CD4-positive, alpha-beta T cell treated with Interleukin-17A for 4 hours (primary cell): ENCODE measurements around the gene TMEM164.

Experiments used
- DNase-seq: peaks from one replicate; pipeline ENCODE4 v3.0.0-alpha.2; 2020; ENCODE audit warnings: mixed read lengths

TMEM164 gene

DNA sequence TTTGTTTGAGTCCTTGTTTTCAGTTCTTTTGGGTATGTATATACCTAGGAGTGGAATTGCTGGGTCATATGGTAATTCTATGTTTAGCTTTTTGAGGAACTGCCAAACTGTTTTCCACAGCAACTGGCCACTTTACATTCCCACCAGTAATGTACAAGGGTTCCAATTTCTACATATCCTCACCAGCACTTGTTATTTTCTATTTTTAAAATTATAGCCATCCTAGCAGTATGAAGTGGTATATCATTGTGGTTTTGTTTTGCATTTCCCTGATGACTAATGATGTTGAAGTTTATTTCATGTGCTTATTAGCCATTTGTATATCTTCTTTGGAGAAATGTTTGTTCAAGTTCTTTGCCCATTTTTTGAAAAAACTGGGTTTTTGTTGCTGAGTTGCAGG, 39.6 kb downstream of the TMEM164 start:
- no peak for DNase-seq

DNA sequence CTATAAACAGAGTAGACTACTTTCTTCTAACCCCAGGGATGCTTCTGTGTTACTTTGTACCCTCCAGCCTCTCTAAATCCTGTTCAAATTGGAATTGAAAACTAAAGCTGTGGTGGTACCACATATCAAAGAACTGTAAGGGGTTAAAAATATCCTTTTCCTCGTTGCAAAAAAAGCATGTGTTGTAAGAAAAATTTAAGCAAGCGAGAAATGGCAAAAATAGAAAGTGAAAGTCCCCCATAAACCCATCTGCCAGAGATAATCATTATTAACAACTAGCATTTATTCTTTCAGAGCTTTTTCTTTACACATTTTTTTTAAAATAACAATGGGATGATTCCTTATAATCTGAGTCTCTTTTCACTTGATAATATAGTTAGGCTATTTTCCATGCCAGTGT, 40.6 kb downstream of the TMEM164 start:
- no peak for DNase-seq

DNA sequence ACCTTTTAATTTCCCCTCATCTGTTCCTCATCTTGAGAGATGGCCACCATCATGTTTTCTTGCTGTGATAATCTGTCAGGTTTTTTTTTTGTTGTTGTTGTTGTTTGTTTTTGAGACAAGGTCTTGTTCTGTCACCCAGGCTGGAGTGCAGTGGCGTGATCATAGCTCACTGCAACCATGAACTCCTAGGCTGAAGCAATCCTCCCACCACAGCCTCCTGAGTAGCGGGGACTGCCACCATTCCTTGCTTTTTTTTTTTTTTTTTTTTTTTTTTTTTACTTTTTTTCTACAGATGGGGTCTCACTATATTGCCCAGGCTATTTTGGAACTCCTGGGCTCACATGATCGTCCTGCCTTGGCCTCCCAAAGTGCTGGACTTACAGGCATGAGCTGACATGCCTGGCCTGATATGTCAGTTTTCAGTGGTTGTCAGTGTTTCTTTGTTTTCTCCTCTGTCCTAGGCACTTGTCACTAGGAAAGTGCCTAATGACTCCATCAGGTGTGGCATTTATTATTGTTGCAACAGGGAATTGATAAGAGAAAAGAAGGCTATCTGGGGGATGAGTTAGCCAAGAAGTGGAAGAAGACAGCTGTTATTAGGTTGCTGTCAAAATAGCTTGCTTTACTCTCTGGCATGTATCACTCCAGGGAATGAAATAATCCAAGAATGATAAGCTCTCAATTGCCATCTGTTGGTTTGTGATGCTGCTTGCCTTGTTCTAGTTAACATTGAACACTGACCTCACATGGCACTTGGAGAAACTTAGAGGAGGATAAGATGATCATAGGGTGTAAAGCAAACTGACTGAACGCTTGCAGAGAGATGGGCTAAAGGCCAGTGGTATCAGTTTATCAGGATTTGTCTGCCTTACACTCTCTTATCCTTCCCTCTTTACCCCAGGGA, 41.7 kb downstream of the TMEM164 start:
- DNase-seq = no peak

DNA sequence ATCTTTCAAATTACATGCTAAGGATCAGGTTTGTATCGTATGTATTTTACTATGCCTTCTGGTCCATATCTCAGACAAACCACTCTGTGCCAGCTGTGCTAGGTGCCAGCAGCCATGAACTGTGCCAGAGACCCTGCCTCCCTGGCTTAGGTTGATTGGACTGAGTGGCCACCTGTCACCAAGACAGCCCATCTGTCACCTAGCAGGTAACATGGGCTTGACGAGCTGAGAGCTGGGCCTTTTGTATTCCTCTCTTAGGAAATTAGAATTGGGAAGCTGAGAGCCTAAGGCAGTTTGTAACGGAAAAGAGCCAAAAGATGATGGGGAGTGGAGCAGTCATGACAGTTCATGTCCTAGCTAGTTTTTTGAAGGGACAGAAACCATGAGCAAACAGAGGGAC, 42.5 kb downstream of the TMEM164 start:
- DNase-seq = no peak

DNA sequence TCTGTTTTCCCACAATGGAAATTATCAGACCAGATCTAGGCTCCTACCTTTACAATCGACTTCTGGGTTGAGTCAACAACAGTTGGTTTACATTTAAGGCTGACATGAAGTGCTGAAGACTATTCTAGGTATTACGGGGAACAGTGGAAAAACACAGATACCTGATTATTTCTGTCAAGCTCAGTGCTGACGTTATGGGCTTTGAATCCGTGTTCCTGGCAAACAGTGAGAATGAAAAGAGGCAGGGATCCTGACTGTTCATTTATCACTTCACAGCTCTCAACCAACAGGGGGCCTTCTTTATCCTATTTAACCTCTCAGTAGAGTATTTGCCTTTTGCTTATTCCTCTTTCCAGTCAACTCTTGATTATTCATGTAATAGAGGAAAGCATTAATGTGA, 43.1 kb downstream of the TMEM164 start:
- DNase-seq = no peak

DNA sequence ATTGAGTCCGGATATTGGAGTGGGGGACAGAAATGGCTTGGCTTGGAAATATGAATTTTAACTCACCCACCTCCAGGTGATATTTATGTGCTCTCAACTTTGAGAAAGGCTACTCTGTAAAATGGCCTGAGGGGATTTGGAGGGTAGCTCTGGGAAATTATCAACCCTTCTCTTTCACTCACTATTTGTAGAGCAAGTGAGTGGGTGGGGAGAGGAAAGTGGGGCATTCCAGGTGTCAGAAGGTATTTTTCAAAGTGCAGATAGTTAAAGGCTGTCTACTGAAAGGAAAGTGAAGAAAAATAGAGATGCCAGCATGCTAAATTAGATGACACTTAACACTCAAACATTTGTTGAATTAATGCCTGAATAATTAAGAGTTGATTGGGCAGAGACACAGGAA, 44.1 kb downstream of the TMEM164 start:
- no peak for DNase-seq

DNA sequence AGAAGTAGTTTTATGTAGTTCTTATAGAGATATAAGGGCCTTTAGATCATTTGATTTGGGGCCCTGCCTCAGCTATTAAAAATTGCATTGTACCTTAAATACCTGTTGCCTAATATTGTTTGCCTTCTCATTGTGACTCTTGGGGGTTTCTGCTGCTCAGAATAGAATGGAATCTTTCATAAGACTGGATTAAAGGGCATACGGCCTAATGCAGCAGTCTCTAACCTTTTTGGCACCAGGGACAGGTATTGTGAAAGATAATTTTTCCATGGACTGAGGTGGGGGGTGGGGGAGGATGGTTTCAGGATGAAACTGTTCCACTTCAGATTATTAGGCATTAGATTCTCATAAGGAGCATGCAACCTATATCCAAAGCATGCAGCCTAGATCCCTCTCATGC, 46.2 kb downstream of the TMEM164 start:
- DNase-seq = no peak

DNA sequence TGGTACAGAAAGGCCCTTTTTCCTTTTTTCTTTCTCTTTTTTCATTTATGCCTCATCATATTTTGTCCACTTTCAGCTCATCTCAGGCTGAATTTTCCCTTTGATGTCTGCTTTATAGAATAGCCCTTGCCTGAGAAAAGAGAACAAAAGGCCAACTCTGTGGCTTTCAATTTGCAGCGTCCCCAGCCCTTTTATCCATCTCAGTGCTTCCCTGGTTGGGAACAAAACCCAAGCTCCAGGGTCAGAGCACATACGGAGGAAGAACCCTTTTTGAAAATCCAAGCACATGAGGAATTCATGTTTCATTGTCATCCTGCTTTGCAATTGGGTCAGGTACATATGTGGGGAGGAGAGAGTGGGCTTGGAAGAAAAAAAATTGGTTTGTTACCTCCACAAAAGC, 47.5 kb downstream of the TMEM164 start:
- no peak for DNase-seq

DNA sequence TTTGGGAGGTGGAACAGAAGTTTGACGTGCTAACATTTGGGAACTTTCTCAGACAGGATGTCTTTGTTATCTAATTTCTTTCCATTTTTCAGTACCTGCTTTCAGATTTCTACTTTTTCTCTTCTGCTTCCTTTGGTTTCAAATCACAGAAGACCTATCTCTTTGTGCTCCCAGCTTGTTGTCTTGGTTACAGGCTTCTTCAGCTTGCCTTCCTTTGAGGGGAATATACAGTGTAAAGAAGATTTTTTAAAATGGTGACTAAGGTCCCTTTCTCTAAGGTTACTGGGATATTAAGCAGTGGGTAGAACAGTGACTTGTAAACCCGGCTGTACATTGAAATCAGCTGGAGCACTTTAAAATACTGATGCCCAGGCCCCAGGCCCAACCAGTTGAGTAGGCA, 48.0 kb downstream of the TMEM164 start:
- DNase-seq = no peak

DNA sequence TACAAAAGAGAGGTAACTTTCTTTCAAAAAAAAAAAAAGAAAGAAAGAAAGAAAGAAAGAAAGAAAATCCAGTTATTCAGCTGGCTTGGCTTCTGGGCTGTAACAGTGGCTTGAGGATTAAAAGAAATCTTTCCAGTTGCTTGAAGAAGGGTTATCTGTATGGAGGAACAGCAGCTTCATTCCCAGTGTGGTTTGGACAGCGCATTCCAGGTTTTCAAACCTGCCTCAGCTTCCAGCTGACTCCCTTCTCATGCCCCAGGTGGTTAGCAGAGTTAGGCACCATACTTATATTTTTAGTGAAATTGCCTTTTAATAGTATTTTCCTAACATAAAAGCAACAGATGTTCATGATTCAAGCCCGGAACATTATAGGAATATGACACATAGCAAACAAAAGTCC, 48.6 kb downstream of the TMEM164 start:
- DNase-seq = no peak

DNA sequence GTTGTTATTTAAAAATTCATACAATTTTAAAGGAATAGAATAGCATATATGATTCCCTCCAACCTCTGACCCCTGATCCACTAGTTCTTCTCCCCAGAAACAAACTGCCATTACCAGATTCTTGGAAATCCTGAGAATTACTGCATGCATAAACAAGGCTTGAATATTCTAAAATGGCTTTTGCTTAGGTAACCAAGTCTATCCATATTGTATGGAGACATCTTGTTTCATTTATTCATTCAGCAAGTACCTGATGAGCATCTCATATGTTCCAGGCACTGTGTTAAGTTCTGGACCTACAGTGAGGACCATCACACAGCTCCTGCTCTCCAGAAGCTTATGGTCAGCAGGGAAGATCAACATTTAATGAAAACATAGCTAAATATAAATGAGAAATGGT, 49.4 kb downstream of the TMEM164 start:
- DNase-seq = no peak

DNA sequence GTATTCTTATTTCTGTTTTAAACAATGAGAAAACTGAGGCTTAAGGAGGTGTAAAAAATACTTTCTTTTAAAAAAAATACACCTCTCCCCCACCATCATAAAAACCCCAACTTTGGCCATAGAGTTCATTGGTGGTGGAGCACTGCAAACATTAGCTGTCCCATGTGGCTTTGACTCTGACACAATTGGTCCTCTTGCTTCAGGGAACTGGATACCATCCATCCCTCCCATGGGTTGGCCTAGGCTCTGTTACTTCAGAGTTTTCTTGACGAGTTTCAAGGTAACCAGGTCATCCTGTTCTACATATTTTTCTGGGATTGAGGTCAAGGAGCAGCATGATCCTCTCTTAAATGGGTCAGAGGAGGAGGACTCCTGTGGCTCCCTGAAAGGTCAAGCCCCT, 50.5 kb downstream of the TMEM164 start:
- no peak for DNase-seq

DNA sequence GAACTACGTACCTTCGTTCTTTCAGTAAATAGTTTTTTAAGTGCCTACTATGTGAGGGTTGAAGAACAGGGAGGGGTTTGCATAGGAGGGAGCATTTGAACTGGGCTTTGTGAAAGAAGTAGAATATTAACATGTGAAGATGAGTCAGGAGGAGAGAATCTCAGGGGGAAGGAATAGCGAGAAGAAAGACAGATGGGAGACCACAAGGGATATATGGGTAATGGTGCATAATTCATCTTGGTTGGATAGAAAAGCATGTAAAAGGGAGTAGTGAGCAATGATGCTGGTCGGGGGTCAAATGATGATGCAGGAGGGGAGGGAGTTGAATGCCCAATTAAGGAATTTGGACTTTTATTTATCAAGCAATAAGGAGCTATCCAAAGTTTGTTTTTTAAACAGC, 52.7 kb downstream of the TMEM164 start:
- no peak for DNase-seq

DNA sequence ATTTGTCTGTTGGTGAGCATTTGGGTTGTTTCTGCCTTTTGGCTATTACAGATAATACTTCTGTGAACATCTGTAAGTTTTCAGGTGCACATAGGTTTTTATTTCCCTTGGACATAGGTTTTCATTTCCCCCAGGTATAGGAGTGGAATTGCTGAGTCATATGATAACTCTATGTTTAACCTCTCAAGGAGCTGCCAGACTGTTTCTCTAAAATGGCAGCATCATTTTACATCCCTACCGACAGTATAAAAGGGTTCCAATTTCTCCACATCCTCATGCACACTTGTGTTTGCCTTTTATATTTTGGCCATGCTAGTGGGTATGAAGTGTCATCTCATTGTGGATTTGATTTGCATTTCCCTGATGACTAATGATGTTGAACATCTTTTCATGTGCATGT, 53.5 kb downstream of the TMEM164 start:
- DNase-seq = no peak

DNA sequence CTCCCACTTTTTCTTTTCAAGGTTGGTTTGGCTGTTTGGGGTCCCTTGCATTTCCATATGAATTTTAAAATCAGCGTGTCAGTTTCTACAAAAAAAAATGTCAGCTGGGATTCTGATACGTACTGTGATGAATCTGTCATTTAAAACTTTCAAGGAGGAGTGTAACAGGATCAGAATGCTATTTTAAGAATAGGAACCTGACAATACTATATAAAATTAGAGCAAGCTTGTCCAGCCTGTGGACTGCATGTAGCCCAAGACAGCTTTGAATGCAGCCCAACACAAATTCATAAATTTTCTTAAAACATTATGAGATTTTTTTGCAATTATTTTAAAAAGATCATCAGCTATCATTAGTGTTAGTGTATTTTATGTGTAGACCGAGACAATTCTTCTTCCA, 56.5 kb downstream of the TMEM164 start:
- DNase-seq = no peak

DNA sequence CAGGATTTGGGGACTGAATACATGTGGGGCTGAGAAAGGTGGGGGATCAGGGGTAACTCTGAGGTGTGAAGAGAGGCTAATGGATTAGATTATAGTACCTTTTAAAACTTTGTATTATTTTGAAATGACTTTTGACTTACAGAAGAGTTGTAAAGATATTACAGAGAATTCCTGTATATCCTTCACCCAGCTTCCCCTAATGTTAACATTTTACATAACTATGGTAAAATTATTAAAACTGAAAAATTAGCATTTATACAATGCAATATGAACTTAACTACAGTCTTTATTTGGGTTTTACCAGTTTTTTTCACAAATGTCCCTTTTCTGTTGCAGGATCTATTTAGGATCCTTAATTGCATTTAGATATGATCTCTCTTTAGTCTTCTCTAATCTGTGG, 57.4 kb downstream of the TMEM164 start:
- no peak for DNase-seq

DNA sequence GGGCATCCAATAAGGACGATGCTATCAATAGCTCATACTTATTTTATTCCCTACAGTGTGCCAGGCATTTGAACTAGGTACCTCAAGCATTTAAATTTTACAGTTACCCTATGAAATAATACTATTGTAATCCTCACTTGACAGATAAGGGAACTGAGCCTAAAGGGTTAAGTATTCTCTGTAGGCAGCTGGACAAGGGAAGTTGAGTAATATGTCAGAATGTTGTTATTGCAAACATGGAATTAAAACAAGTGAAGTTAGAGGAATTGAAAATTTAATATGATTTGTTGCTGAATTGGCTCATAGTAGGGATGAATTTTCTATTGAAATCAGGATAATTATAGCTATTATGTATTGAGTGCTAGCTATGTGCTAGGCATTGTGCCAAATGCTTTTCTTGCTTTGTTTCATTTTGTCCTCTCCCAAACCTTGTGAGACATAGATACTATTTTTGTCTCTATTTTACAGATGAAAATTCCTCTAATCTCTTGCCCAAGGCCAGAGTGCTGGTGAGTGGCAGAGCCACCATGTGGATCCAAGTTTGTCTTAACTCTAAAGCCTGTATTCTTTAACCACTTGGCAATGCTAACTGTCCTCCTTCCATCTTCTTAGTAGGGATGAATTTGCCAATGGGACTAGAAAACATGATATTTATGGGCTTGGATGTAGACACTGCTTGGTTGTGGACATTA, 58.1 kb downstream of the TMEM164 start:
- DNase-seq = no peak

DNA sequence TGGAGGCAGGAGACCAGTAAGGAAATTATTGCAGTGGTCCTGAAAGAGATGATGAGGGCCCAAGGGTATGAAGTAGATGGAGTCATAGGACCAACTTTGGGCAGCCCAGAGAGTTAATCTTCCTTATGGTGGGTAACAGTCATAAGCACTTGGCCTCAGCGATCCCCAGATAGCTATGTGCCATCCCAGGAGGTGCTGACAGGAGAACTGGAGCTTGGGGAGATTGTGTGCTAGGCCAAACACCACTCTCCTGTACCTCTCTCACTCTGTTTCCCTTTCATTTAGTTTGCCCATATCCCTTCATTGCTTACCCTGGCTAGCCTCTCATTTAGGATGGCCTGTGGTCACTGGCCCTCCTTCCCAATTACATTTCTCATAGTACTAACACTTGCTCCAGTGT, 60.0 kb downstream of the TMEM164 start:
- no peak for DNase-seq

DNA sequence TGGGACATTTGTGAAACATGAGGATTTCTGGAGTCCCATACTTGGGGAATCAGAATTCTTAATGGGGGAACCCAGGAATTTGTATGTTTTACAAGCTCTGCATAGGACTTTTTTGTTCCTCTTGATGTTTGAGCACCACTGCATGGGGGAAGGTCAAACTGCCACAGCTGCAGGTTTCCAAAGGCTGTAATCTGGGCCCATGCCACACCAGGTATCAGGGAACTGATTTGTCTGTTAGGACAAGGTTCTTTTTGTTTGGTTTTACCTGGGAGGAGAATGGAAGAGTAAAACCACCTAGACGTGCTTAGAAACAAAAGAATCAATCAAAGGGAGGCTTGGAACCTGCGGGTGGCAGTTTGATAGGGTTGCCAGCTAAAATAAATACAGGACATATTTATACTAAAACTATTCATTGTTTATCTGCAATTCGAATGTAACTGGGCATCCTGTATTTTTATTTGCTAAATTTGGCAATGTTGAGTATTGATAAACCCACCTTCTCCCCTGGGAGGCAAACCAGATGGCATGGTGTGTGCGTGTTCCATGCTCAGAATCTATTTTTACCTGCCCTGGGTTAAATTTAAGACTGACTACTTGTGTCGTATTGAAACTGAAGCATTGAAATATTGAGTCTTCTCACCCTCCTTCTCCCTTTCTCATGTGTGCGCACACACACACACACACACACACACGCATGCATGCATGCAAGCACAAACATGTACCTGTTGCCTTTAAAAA, 63.7 kb downstream of the TMEM164 start:
- no peak for DNase-seq

DNA sequence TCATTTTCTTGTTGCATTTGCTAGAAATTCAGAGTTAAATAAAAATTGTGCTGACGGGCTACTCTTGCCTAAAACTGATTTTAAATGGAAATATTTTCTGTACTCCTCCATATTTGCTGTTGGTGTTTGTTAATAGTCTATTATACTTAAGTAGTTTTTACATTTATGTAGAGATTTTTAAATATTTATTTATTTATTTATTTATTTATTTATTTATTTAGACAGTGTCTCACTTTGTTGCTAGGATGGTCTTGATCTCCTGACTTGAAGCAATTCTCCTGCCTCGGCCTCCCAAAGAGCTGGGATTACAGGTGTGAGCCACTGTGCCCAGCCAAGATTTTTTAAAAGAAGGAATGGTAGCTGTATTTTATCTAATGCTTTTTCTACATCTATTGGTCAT, 68.1 kb downstream of the TMEM164 start:
- DNase-seq = no peak

DNA sequence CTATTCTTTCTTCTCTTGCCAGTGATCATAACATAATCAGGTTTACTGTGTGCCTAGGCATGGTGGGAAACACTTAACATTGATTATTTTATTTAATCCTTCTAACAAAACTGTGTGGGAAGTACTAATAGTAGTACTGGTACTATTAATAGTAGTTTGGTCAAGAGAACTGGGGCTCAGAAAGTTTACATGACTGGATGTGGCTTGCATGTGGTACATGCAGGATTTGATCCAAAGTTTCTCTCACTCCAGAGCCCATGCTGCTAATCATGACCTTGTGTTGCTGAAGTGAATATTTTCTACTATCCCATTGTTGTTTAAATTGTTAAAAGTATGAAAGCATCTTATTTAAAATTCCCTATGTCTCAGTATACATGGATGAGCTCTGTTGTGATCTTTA, 78.4 kb downstream of the TMEM164 start:
- DNase-seq = no peak

DNA sequence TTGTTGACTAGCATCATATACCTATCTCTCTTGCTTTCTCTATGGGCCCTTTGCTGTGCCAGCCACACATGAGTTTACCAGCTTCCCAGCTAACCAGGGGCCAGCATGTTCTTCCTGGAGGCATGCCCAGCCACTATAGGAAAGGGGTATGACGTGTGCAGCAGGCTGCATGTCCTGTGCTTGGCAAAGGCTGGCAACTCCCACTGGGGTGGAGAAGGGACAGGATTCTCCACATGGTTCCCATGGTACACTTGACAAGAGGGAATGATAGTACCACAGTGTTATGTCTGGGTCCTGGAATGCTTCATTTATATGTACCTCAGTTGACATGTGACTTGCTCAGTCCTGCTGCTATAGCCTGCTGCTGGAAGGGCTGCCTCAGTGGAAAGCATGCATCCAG, 78.8 kb downstream of the TMEM164 start:
- no peak for DNase-seq

DNA sequence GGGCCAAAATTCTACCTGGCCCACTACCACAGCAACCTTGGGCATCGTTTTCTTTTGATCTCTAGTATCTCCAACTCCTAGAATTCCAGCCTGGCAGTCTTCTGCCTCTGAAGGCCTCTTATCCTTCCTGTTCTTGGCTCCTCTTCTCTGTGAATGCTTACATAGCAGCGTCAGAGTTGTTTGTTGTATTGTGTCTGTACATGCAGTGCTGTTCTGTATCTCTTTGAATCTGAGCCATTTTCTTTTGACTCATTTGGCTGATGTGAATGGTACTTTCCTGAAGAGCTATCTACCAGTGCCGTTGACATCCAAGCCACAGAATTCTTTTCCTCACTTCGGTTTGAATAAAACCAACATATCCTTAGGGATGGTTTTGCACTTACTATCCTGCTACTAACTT, 79.2 kb downstream of the TMEM164 start:
- DNase-seq = no peak
